SU-DHL-6 (cell line): ENCODE data around the gene PPP1R37.

Experiments
- H2AFZ ChIP-seq: fragments of 200-600 bp; sonication (generic); 2 replicates; pipeline ENCODE4 v1.6.1; 2014; ENCODE audit warnings: low read depth, mild to moderate bottlenecking, moderate library complexity, mixed read lengths, antibody characterized with exemption, low read length; ENCODE audit not compliant: severe bottlenecking
- H3F3A ChIP-seq: fragments of 200-600 bp; shearing (Covaris generic); 2 replicates; pipeline ENCODE4 v1.6.0; 2016; ENCODE audit warnings: antibody characterized with exemption, mild to moderate bottlenecking; ENCODE audit not compliant: insufficient read depth
- H3K27ac ChIP-seq: fragments of 200-600 bp; sonication (generic); 2 replicates; pipeline ENCODE4 v1.5.1; 2016; ENCODE audit warnings: low read depth, mild to moderate bottlenecking, low read length, moderate library complexity, mixed read lengths
- H3K27me3 ChIP-seq: fragments of 200-600 bp; sonication (generic), shearing (Covaris generic); 2 replicates; pipeline ENCODE4 v1.6.0; 2014; ENCODE audit warnings: mild to moderate bottlenecking, low read length
- H3K36me3 ChIP-seq: fragments of 200-600 bp; sonication (generic); 2 replicates; pipeline ENCODE4 v1.6.1; 2014; ENCODE audit warnings: mild to moderate bottlenecking, low read length, mixed read lengths
- H3K4me2 ChIP-seq: fragments of 300-600, 200-600 bp; shearing (Covaris generic), sonication (generic); 2 replicates; pipeline ENCODE4 v1.6.0; 2014; ENCODE audit warnings: low read length, low read depth, mild to moderate bottlenecking; ENCODE audit not compliant: poor library complexity, severe bottlenecking
- H3K4me3 ChIP-seq: fragments of 200-600 bp; sonication (generic); 2 replicates; pipeline ENCODE4 v1.5.1; 2014; ENCODE audit warnings: antibody characterized with exemption, low read length, mild to moderate bottlenecking, mixed read lengths; ENCODE audit not compliant: insufficient read depth, poor library complexity, severe bottlenecking
- H3K79me2 ChIP-seq: fragments of 200-600 bp; sonication (generic); 2 replicates; pipeline ENCODE4 v1.6.1; 2014; ENCODE audit warnings: mild to moderate bottlenecking, low read length, moderate library complexity; ENCODE audit not compliant: insufficient read depth
- H3K9ac ChIP-seq: fragments of 200-600 bp; sonication (generic); 2 replicates; pipeline ENCODE4 v1.7.0; 2014; ENCODE audit warnings: mild to moderate bottlenecking, low read length
- H3K9me2 ChIP-seq: fragments of 200-600 bp; sonication (generic); replicated peaks from 2 replicates; pipeline ENCODE4 v1.6.1; 2014; ENCODE audit warnings: low read length; ENCODE audit not compliant: insufficient read depth
- H3K9me3 ChIP-seq: fragments of 200-600 bp; sonication (generic); 2 replicates; pipeline ENCODE4 v1.6.1; 2014; ENCODE audit warnings: low read length, mixed read lengths; ENCODE audit not compliant: insufficient read depth
- H4K20me1 ChIP-seq: fragments of 200-600 bp; sonication (generic); 2 replicates; pipeline ENCODE4 v1.6.1; 2014; ENCODE audit warnings: low read depth, mild to moderate bottlenecking, antibody characterized with exemption, low read length, moderate library complexity, mixed read lengths
- EZH2phosphoT487 ChIP-seq: fragments of 200-600 bp; sonication (generic), shearing (Covaris generic); conservative IDR thresholded peaks from 2 replicates; pipeline ENCODE4 v1.6.1; 2018; ENCODE audit warnings: mild to moderate bottlenecking, antibody characterized with exemption, low read length, moderate library complexity, mixed read lengths
- TF ChIP-seq, protein P1 (sequence below): fragments of 200-600 bp; sonication (generic); IDR thresholded peaks from one replicate; pipeline ENCODE4 v1.5.1; 2017; ENCODE audit warnings: antibody characterized with exemption, mild to moderate bottlenecking, low read length, moderate library complexity; ENCODE audit not compliant: insufficient read depth, poor library complexity, severe bottlenecking

PPP1R37 gene

DNA sequence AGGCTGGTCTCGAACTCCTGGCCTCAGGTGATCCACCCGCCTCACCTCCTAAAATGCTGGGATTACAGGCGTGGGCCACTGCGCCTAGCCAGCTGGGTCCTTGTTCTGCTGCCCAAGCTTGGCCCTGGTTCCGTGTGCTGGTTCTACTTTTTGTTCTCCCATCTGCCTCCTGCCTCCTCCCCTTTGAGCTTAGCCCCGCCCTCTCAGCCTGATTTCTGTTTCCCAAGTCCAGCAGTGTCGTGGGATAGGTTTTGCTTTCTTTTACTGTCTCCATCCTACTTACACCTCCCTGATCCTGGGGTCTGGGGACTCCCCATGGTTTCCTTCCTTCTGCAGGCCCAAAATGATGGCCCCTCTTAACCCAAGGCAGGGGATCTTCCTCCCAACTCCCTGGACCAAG lies 88.0 kb downstream of the PPP1R37 start:
- Histone ChIP-seq H3K4me2 (no peak overlapping the region), H3K9me3 (no peaks in the 10 kb centered on the region), H3K27me3 (no peaks in the 10 kb centered on the region), H3K27ac (no peak overlapping the region), H3K36me3 (no peaks in the 10 kb centered on the region), H2AFZ (no peak overlapping the region), H4K20me1 (no peaks in the 10 kb centered on the region), H3K79me2 (peaks cover 21% of the 10 kb centered on the region; the same call in 1 of the 2 replicates), H3F3A (no peaks in the 10 kb centered on the region), H3K4me3 (no peak overlapping the region), H3K9ac (no peak overlapping the region), H3K9me2 (no peaks in the 10 kb centered on the region)
- no peak for TF ChIP-seq EZH2phosphoT487
- TF ChIP-seq, protein P1, sequence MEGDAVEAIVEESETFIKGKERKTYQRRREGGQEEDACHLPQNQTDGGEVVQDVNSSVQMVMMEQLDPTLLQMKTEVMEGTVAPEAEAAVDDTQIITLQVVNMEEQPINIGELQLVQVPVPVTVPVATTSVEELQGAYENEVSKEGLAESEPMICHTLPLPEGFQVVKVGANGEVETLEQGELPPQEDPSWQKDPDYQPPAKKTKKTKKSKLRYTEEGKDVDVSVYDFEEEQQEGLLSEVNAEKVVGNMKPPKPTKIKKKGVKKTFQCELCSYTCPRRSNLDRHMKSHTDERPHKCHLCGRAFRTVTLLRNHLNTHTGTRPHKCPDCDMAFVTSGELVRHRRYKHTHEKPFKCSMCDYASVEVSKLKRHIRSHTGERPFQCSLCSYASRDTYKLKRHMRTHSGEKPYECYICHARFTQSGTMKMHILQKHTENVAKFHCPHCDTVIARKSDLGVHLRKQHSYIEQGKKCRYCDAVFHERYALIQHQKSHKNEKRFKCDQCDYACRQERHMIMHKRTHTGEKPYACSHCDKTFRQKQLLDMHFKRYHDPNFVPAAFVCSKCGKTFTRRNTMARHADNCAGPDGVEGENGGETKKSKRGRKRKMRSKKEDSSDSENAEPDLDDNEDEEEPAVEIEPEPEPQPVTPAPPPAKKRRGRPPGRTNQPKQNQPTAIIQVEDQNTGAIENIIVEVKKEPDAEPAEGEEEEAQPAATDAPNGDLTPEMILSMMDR, result no peak

DNA sequence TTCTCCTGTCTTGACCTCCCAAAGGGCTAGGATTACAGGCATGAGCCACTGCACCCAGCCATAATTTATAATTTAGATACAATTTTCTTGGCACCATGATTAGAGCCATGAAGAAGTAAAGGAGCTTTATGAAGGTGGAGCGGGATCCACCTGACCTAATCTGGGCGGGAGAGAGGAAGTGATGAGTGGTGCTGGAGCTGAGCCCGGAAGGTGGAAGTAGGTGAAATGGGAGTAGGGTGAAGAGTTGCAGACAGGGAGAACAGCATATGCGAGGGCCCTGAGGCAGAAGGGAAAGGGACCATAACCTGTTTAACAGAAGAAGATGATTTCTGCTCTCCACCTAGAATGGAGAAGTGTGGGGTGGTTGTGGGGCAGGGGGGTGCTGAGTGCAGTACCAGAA lies 89.8 kb downstream of the PPP1R37 start:
- Histone ChIP-seq H4K20me1 (no peaks in the 10 kb centered on the region), H3K4me3 (no peak overlapping the region), H3K9me2 (no peaks in the 10 kb centered on the region), H3K27me3 (no peaks in the 10 kb centered on the region), H3K36me3 (no peaks in the 10 kb centered on the region), H3K27ac (no peak overlapping the region), H3F3A (no peaks in the 10 kb centered on the region), H3K9ac (no peak overlapping the region), H3K79me2 (peaks cover 21% of the 10 kb centered on the region; the same call in 1 of the 2 replicates), H3K9me3 (no peaks in the 10 kb centered on the region), H3K4me2 (no peak overlapping the region), H2AFZ (no peak overlapping the region)
- no peak for TF ChIP-seq EZH2phosphoT487
- TF ChIP-seq, protein P1, result no peak

- TF ChIP-seq EZH2phosphoT487, result no peak
- Histone ChIP-seq H3K9me2 (no peaks in the 10 kb centered on the region), H3K4me3 (no peak overlapping the region), H3K27ac (no peak overlapping the region), H3K79me2 (peaks cover 18% of the 10 kb centered on the region; the same call in 1 of the 2 replicates), H3K9me3 (no peaks in the 10 kb centered on the region), H3F3A (no peaks in the 10 kb centered on the region), H3K4me2 (no peak overlapping the region), H3K9ac (no peak overlapping the region), H2AFZ (no peak overlapping the region), H4K20me1 (no peaks in the 10 kb centered on the region), H3K36me3 (no peaks in the 10 kb centered on the region), H3K27me3 (no peaks in the 10 kb centered on the region)
Measured at GRCh38 chr19:45184115-45184514, 91.1 kb downstream of the PPP1R37 start.

DNA sequence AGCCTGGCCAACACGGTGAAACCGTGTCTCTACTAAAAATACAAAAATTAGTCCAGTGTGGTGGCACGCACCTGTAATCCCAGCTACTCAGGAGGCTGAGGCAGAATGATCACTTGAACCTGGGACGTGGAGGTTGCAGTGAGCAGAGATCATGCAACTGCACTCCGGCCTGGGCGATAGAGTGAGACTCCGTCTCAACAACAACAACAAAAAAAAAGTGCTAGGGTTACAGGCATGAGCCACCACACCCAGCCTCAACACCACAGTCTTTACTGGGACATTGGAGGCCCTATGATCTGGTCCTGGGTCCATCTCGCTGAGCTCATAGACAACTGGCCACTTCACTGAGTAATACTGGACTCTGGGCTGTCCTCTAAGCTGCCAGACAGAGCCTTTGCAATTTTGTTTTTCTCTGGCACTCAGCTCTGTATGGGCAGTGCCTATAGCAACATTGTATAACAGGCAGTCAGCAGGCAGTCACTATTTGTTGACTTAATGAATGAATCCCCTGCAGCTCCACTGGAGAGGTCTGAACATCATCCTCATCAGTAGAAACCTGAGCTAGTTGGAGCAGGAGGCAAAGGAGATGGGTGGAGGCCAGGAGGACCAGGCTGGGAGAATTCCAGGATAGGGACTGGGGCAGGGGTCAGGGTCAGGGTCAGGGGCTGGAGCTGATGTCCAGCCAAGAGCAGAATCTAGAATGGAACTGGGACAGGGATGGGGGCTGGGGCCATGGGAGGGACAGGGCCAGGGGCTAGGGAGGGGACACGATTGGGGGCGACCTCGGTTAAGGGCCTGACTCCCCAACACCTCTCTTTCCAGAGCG lies 93.7 kb downstream of the PPP1R37 start:
- Histone ChIP-seq H3K9ac (no peak overlapping the region), H3K79me2 (peaks cover 1% of the 10 kb centered on the region; the same call in 1 of the 2 replicates), H3K9me2 (no peaks in the 10 kb centered on the region), H3K4me3 (no peak overlapping the region), H4K20me1 (no peaks in the 10 kb centered on the region), H3K9me3 (no peaks in the 10 kb centered on the region), H3K27me3 (no peaks in the 10 kb centered on the region), H2AFZ (no peak overlapping the region), H3K27ac (no peak overlapping the region), H3F3A (no peaks in the 10 kb centered on the region), H3K4me2 (no peak overlapping the region), H3K36me3 (no peaks in the 10 kb centered on the region)
- TF ChIP-seq, protein P1, result no peak
- no peak for TF ChIP-seq EZH2phosphoT487
